NAMALWA (cell line): ENCODE measurements around the gene SRSF7.
"Not testable (repeated sequence)": the region's sequence is repeated elsewhere in the genome, so short reads cannot be mapped to it uniquely, and the experiment has no call there.

Experiments used
- DNase-seq: peaks from one replicate; pipeline ENCODE4 v3.0.0-alpha.2; 2015; ENCODE audit warnings: low spot score

SRSF7 gene

DNA sequence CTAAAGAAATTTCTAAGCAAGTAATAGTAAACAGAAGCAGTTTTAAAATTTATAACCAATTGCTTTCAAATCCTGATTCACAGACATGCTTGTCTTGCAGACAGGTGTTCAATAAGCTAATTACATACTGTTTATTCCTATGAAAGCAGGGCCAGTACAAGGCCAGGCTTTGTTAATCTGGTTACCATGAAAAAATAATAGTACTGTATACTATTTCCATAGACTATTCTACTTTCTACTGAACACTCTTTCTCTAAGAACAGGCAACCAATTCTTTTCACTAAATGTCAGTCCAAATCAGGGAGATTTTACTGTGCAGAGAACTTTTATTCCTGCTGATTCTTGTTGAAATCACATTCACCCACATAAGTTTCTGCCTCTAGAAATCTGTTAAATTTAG is 2.9 kb upstream of the SRSF7 start:
- no peak for DNase-seq

DNA sequence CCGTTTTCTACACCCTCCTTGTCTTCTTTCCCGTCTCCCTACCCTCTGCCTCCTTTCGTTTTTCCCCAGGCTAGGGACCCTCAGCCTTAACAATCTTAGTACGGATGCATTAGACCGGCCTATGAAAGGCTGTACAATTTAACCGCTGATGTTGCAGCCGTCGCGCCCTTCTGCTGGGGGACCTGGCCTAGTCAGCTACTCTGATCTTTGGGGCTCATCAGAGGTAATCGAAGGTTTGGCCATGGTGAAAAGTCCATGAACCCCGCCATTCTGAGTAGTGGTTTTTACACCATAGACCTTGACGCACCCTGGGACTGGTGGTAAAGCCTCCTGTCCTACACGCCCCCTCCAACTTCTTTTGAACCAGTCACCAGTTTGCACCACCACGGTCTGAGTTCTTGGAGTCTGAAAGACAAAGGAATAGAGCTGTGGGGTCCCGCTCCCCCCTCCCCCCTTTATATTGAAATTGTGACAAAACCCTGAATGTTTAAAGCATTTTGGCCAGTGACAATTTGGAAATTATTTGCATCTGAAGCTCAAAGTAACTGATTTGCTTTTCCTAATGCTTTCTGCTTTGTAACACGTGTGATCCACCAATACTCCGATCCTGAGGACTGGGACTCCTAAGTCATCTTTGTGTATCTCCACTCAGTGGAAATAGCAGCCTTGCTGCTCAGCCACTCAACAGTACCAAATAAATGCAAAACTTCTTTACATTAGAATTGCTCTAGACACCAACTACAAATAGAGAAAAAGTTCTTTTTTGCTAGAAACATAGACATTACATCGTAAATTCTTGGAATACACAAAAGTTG is 642 bp upstream of the SRSF7 start:
- DNase-seq: no peak

DNA sequence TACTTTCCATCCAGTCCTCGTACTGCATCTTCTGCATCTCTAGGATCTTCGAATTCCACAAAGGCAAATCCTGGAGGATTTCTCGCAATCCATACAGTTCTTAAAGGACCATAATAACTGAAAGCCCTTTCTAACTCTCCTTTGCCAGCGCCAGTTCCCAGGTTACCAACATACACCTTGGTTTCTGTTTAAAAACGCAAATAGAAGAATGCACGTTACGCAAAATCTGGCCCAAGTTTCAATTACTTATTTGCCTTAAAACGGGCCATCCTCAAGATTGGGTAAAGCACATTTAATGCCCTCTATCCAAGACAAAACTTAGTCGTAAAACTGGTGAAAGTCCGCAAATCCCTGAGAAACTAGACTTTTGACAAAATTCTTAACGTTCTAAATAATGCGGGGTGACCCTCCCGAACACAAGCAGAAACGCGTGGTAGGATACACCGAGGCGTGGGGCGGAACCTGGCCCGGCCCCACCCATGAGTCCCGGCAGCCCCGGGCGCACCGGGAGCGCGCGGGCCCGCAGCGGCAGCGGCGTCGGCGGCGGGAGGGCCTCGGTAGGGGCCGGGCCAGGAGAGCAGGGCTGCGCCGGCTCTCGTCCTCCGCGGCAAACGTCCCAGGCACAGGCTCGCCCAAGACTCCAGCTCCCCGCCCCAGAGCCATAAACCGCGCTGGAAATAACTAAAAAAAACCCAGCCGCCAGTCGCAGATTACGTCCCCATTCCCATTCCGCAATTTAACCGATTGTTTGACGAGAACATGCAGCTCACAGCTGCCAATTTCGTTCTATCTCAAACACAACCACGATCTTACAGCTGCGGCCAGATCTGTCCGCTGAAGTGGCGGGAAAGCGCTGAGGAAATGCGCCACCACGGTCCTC is 910 bp downstream of the SRSF7 start:
- peak; percentile 35 for DNase-seq

DNA sequence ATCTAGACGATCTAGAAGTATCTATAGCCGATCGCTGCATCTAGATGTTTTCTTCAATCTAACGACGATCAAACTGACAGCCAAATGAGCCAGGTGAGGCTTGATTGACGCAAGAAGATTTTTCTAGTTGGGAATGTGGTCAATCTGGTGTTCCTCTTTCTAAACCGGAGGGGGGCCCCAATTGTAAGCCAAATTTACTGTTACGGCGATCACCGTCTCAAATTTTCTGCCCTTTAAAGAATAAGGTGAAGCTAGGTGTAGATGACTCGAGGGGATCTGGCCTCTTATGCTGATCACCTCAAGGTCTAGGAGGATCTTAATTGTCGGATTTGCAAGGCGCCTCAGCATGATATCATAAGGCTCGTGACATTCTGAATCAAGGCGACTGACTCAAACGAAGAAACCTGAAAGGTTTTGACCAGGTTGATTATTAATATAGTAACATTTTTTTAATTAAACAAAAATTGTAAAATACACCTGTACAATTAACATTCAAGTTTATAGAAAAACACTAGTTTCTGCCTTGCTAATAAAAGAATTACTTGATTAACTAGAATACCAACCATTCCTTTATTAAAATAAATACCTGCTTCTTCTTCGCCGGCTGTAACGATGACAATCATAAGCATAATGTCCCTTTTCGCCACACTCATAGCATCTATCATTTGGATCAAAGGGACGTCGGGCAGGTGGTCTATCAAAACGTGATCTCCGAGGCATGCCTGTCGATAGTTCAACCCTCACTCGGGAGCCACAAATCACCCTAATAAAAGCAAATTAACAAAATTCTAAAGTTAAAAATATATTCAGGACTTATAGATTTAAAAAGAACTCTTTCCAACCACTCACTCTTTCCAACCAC is 2.0 kb downstream of the SRSF7 start:
- no peak for DNase-seq

DNA sequence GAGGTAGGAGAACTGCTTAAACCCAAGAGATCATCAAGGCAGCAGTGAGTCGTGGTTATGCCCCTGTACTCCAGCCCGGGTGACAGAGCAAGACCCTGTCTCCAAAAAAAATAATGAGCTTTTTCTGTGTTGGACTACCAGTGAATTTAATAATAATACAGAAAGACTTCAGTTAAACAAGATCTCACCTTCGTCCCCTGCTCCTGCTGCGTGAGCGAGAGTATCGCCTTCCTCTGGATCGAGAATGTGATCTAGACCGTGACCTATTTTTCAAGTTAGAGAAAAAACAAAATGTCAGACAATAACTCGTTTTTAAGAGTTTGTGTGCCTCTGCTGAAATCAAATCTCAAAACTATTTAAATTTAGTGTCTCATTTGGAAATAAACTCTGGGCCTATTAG is 2.8 kb downstream of the SRSF7 start:
- peak; percentile 19 for DNase-seq

DNA sequence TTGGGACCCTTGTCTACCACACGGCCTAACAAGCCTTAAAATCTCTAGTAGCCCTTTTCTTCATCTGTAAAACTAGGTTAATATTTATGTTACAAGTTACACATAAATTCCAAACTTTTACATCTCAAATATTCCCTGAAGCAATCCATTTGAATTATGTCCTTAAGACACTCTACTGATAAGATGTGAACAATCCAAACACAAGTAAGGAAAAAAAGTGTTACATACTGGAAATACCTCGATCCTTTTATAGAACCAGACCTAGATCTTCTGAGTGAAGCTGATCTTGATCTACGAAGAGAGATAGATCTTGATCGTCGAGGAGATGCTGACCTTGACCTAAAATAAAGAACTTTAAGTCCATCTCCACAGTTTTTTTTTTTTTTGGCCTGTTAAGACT is 3.3 kb downstream of the SRSF7 start:
- peak; percentile 17 for DNase-seq

DNA sequence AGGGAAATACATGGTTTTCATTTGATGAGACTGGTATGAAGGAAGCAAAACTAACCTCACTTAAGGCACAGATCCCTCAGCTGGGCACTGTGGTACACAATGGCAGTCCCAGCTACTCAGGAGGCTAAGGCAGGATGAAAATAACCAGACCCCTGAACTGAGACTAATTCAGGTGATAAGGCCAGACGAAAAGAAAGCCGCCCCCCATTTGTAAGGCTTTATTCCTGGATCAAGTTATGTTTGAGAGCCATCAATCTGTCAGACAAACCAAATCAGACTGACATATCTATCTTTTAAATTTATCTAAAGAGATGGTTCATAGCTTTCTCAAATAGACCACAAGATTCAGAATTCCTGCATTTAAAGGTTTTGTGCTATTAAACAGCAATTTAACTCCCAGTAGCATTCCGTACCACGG is 4.1 kb downstream of the SRSF7 start:
- DNase-seq: peak; percentile 31

DNA sequence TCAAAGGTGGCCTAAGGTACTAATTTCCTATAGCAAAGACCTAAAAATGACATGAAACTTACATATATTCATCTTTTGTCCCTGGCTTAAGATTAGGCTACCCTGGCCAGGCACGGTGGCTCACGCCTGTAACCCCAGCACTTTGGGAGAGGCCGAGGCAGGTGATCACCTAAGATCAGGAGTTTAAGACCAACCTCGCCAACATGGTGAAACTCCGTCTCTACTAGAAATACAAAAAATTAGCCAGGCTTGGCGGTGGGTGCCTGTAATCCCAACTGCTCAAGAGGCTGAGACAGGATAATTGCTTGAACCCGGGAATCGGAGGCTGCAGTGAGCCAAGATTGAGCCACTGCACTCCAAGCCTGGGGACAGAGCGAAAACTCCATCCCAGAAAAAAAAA is 5.9 kb downstream of the SRSF7 start:
- DNase-seq: no peak

DNA sequence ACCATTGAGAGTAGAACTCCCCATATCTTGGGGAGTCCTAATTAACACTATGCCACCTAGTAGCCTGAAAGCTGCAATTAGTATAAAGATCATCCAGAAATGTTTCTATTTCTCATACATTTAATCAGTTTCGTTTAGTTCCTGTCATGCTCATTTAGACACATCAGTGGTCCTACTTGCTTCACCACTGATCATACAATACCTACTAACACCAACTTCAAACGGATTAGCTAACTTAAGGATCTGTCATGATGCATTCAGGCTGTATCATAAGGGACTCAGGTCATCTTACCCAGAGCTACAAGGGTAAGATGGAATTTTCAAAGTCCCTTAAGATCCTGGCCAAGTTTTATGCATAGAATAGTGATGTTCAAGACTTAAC is 6.8 kb downstream of the SRSF7 start:
- peak; percentile 51 for DNase-seq

DNA sequence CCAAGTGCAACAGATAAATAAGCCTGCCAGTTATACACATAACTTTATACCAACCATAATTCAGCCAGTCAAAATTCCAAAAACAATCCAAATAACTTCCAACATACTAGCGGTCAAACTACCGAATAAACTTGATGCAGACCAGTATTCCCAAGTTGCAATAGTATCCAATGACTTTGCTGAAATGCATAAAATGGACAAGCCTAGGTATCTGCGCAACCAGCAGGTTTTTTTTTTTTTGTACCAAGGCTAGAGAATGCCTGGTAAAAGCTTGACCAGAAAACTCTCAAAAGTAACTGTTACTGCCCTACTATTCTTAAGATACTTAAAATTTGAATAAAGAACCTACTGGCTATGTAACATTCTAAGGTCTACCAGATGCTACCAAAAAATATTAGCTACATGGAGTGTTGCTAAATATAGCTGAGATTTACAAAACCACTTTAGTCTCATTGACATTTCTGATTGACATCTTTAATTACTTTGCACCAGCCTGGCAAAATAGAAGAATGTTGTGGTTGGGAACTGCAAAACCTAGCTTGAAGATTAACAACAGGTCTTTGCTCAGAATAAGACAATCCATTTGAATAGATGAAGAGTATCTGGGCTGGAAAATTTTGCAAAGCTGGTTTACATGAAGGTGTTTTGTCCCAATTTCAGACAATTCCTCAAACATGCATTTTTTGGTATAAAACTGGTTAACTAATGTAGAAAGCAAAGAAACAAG is 7.3 kb downstream of the SRSF7 start:
- DNase-seq: peak; percentile 53

DNA sequence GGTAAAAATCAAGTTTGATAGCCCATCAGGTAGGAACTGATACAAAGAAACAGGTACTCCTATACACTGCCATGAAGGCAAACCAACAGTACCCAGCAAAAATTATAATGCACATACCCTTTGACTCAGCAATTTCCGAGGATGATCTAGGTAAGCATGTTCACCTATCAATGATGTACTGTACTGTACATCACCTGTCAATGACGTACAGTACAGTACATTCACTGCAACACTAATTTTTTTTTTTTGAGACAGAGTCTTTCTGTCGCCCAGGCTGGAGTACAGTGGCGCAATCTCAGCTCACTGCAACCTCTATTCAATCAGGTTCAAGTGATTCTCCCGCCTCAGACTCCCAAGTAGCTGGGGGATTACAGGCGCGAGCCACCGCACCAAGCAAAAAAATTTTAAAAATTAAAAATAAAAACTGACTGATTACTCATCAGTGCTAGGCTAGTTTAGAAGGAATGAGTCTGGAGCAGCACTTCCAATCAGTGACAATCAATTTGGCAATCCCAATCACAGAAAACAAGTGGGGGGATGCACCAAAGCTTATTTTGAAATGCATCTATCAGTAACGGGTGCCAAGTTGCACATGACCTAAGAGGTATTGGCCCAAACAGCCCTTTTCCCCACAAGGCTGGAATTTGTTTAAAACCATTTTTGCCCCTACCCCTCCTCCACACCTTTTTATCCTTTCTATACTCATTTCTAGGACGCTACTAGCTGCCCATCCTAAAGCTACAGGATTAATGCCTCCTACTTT is 8.2 kb downstream of the SRSF7 start:
- peak; percentile 52 for DNase-seq

DNA sequence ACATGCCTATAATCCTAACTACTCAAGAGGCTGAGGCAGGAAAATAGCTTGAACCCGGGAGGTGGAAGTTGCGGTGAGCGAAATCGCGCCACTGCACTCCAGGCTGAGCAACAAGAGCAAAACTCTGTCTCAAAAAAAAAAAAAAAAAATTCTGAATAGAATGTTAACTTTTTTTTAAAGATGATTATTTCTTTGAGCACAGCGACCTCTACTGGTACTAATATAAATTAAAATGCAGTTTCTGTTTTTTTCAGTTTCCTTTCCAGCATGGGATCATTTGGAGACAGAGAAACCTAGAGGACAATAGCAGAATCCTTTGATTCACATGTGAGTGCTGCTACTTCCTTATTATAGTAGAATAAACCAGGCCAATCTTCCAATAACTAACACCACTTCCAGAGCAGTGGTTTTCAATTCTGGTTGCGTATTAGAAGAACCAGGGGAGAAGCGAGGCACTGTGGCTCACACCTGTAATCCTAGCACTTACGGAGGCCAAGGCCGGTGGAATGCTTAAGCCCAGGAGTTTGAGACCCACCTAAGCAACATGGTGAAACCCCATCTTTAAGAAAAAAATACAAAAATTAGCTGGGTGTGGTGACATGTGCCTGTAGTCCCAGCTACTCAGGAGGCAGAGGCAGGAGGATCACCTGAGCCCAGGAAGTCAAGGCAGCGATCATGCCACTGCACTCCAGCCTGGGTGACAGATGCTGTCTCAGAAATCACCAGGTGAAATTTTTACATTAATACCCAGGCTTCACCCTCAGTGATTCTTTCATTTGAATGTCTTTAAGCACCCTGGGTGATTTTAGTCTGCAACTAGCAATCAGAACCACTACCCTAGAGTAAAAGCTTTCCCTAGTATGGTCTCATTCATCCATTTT is 10.1 kb downstream of the SRSF7 start:
- DNase-seq: peak; percentile 78

DNA sequence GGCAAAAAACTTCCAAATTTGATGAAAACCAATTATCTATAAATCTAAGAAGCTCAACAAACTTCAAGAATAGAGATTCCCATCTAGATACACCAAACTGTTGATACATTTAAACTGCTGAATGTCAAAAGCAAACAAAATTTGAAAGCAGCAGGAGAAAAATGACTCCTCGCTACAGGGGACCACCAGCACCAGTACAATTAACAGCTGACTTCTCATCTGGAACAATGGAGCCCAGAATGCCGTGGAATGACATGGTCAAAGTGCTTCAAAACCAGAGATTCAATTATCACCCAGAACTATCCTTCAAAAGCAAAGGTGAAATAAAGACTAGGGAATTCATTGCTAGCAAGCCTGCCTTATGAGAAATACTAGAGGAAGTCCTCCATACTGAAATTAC is 11.6 kb downstream of the SRSF7 start:
- DNase-seq: no peak

DNA sequence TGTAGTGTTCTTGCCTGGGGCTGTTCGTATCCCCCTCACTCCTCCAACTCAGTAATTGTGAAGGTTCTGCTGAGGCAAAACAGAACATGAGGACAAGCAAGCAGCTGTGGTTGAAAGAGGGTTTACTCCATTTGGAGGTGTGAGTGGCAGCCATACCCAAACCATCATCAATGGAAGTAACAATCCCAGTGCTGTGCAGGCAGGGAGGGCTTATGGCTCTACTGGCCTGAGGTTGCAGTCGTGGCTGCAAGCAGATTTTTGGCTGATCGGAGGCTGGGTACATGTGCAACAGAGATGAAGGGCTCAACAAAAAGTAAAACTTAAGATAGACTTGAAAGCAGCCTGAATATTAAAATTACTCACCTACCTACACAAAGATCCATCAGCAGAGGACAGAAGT is 13.2 kb downstream of the SRSF7 start:
- no peak for DNase-seq

DNA sequence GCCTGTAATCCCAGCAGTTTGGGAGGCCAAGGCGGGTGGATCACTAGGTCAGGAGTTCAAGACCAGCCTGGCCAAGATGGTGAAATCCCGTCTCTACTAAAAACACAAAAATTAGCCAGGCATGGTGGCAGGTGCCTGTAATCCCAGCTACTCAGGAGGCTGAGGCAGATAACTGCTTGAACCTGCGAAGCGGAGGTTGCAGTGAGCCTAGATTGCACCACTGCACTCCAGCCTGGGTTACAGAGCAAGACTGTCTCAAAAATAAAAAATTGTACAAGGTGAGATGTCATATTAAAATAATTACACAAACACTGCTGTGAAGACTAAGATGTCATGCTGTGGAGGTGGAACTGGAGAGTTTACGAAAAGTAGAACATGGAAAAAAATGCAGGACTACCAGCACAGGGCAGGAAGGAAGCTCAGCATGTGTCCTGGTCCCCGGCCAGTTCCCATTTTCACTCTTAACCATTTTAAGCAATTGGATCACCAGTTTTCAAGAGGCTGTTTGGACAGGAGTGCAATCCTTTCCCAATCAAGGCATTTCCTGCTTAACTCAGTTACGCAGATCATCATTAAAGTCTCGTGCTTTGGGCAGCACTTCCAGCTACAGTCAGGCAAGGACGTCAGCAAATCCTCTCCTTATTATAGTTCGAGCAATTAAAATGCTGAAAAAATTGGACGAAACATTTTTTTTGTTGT is 14.0 kb downstream of the SRSF7 start:
- not testable (repeated sequence) for DNase-seq

DNA sequence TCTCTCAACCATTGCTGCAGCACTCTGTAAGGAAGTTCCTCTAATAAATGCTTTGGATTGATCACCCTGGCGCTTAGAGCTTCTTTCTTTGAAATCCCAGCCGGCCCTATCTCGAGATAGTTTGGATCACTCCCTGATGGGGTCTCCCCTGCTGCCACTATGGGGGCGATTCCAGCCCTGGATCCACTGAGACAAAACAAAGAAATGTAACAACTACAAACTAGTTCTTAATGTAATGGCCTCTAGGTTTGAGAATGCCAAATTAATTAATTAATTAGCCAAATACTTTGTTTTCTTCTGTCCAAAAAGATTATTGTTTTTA is 15.2 kb downstream of the SRSF7 start:
- DNase-seq: peak; percentile 23

DNA sequence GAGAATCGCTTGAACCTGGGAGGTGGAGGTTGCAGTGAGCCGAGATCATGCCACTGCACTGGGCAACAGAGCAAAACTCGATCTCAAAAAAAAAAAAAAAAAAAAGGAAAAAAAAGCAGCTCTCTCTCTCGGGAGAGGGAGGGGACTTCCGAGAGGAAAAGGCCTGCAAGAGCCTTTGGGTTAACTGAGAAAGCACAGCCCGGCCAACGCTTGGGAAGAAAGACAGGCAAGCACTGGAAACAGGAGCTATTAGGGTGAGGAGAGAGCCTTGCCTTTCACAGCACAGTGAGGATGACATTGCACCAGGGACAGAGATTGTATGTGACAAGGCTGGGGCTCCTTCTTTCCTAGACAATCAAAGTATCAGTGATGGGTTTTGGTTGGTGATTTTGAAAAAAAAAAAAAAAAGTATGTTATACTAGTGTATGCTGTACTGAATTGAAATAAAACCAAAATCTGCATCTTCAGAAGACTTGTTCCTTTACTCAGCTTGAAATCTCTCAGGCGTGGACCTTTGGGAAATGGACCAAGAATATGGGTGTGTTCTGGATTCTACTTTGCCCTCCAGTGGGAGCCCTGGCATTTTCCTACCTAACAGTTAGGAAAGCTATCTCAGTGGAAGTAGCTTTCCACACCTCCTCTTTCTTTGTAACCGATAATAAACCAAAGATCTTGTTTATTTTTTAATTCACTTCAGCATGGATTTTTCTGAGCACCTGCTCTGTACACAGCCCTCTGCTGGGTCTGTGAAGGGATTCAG is 16.7 kb downstream of the SRSF7 start:
- no peak for DNase-seq

DNA sequence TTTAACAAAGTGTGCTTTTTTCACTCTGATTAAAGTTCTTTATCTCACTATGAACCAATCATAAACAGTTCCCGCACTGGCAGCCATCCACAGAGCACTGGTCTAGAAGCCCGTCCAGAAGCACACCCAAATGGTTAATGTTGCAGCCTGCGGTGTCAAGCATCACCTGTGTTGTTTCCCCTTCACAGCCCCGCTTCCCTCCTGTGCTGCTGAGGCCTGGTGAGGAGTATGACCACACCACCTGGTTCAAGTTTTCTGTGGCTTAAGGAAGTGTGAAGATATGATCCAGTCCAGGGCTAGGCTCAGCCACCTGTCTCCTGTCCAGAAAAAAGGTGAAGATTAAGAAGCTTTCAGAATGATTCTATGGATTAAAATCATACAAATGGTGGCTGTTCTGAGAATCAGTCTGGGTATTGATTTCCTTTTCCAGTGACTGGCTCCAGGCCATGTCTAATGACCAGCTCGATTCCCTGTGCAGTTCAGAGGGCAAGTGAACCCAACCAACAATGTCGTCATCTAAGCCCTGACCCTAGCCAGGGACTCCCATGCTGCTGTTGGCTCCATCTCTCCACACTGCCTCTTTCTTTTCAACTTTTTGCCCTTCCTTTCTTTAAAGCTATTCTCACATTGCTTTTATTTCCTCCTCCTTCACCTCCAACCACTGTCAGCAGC is 17.7 kb downstream of the SRSF7 start:
- peak; percentile 19 for DNase-seq
